ENCODE data around the gene BBS4. TPM values are rescaled to one million over a fixed set of nuclear protein-coding genes. Genes with fewer than 3 reads are reported as not detected.
A peak's percentile ranks its signal among the peaks of the same experiment; 100 is the strongest.

Gene BBS4
- total RNA-seq, 1 donor from 2014 or later, result 17.7 TPM

- Histone ChIP-seq H3K27me3 (ENCODE audit: insufficient read depth, low read length) (no peaks in the 10 kb centered on the region), H3K9me3 (ENCODE audit: insufficient read depth, low read depth, low read length) (no peaks in the 10 kb centered on the region), H3K9ac (ENCODE audit: low read length) (no peak overlapping the region), H3K4me1 (ENCODE audit: insufficient read depth, low read length) (peaks cover 22% of the 10 kb centered on the region), H3K4me3 (ENCODE audit: insufficient read depth, low read depth, low read length) (no peak overlapping the region), H3K4me2 (ENCODE audit: low read length) (no peak overlapping the region), H3K79me2 (ENCODE audit: insufficient read depth, low read length) (peaks cover 12% of the 10 kb centered on the region), H2AFZ (ENCODE audit: low read depth, low read length) (no peak overlapping the region), H4K20me1 (ENCODE audit: insufficient read depth, low read length) (peaks cover 15% of the 10 kb centered on the region), H3K36me3 (ENCODE audit: insufficient read depth, low read length) (peaks cover 10% of the 10 kb centered on the region), H3K27ac (ENCODE audit: low read depth, low read length) (no peak overlapping the region)
- Mint-ChIP-seq H3K4me1 (ENCODE audit: low read depth, unreplicated experiment) (peaks cover 29% of the 10 kb centered on the region), H3K27ac (ENCODE audit: unreplicated experiment) (no peak overlapping the region), H3K27me3 (ENCODE audit: low read depth, unreplicated experiment) (no peaks in the 10 kb centered on the region), H3K36me3 (ENCODE audit: low read depth, unreplicated experiment) (peaks cover 28% of the 10 kb centered on the region), H3K4me3 (ENCODE audit: unreplicated experiment) (no peak overlapping the region), H3K9me3 (ENCODE audit: unreplicated experiment) (no peaks in the 10 kb centered on the region)
- no peak for TF ChIP-seq EZH2 (IDR thresholded peaks at IDR 0.05; ENCODE audit: insufficient read depth, low read length)
- TF ChIP-seq, protein P1, sequence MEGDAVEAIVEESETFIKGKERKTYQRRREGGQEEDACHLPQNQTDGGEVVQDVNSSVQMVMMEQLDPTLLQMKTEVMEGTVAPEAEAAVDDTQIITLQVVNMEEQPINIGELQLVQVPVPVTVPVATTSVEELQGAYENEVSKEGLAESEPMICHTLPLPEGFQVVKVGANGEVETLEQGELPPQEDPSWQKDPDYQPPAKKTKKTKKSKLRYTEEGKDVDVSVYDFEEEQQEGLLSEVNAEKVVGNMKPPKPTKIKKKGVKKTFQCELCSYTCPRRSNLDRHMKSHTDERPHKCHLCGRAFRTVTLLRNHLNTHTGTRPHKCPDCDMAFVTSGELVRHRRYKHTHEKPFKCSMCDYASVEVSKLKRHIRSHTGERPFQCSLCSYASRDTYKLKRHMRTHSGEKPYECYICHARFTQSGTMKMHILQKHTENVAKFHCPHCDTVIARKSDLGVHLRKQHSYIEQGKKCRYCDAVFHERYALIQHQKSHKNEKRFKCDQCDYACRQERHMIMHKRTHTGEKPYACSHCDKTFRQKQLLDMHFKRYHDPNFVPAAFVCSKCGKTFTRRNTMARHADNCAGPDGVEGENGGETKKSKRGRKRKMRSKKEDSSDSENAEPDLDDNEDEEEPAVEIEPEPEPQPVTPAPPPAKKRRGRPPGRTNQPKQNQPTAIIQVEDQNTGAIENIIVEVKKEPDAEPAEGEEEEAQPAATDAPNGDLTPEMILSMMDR (IDR thresholded peaks at IDR 0.05; ENCODE audit: insufficient read depth, low read depth, low read length), result no peak
- no peak for DNase-seq (ENCODE audit: low read depth)
- FAIRE-seq, result no peak
Observed at GRCh38 chr15:72760590-72761260, 74.7 kb downstream of the BBS4 start.

DNA sequence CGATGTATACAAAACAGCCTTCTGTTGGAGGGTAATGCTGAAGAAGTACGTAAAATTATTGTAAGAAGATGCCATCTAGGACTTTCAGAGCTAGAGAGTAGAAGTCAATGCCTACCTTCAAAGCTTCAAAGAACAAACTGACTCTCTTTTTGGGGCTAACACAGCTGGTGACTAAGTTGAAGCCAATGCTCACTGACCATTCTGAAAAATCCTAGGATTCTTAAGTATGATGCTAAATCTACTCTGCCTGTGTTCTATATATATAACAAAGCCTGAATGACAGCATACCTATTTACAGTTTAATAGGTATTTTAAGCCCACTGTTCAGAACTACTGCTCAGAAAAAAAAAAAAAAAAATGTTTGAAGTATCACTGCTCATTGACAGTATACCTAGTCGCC, 78.6 kb downstream of the BBS4 start:
- H3K27me3 ChIP-seq (ENCODE audit: insufficient read depth, low read length), result no peaks in the 10 kb centered on the region
- peaks cover 20% of the 10 kb centered on the region for H3K36me3 ChIP-seq (ENCODE audit: insufficient read depth, low read length)
- H3K4me1 ChIP-seq (ENCODE audit: insufficient read depth, low read length), result no peaks in the 10 kb centered on the region
- FAIRE-seq, result no peak
- Mint-ChIP-seq H3K27ac (ENCODE audit: unreplicated experiment) (no peak overlapping the region), H3K9me3 (ENCODE audit: unreplicated experiment) (peaks cover 4% of the 10 kb centered on the region), H3K36me3 (ENCODE audit: low read depth, unreplicated experiment) (peaks cover 46% of the 10 kb centered on the region), H3K4me3 (ENCODE audit: unreplicated experiment) (no peak overlapping the region), H3K4me1 (ENCODE audit: low read depth, unreplicated experiment) (peaks cover 4% of the 10 kb centered on the region), H3K27me3 (ENCODE audit: low read depth, unreplicated experiment) (no peaks in the 10 kb centered on the region)
- peaks cover 4% of the 10 kb centered on the region for H4K20me1 ChIP-seq (ENCODE audit: insufficient read depth, low read length)
- H3K79me2 ChIP-seq (ENCODE audit: insufficient read depth, low read length), result peaks cover 25% of the 10 kb centered on the region
- no peak overlapping the region for H3K4me2 ChIP-seq (ENCODE audit: low read length)
- H3K27ac ChIP-seq (ENCODE audit: low read depth, low read length), result no peak overlapping the region
- H3K9me3 ChIP-seq (ENCODE audit: insufficient read depth, low read depth, low read length), result no peaks in the 10 kb centered on the region
- no peak overlapping the region for H3K4me3 ChIP-seq (ENCODE audit: insufficient read depth, low read depth, low read length)
- peak; percentile 14 for DNase-seq (ENCODE audit: low read depth)
- no peak for TF ChIP-seq EZH2 (IDR thresholded peaks at IDR 0.05; ENCODE audit: insufficient read depth, low read length)
- TF ChIP-seq, protein P1 (IDR thresholded peaks at IDR 0.05; ENCODE audit: insufficient read depth, low read depth, low read length), result no peak
- no peak overlapping the region for H3K9ac ChIP-seq (ENCODE audit: low read length)
- H2AFZ ChIP-seq (ENCODE audit: low read depth, low read length), result no peak overlapping the region

DNA sequence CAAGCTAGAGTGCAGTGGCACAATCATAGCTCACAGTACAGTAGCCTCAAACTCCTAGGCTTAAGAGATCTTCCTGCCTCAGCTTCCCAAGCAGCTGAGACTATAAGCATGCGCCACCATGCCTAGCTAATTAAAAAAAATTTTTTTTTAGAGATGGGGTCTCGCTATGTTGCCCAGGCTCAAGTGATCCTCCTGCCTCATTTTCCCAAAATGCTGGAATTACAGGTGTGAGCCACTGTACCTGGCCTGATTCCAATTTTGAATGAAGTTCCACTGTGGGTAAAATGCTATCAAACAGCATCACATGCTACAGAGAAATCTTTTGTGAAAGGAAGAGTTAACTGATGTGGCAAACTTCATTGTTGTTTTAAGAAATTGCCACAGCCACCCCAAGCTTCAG, 80.0 kb downstream of the BBS4 start:
- Histone ChIP-seq H2AFZ (ENCODE audit: low read depth, low read length) (no peak overlapping the region), H3K36me3 (ENCODE audit: insufficient read depth, low read length) (peaks cover 25% of the 10 kb centered on the region), H3K4me2 (ENCODE audit: low read length) (no peak overlapping the region), H3K27ac (ENCODE audit: low read depth, low read length) (no peak overlapping the region), H3K4me3 (ENCODE audit: insufficient read depth, low read depth, low read length) (no peak overlapping the region), H3K79me2 (ENCODE audit: insufficient read depth, low read length) (peaks cover 25% of the 10 kb centered on the region), H4K20me1 (ENCODE audit: insufficient read depth, low read length) (peaks cover 11% of the 10 kb centered on the region), H3K27me3 (ENCODE audit: insufficient read depth, low read length) (no peaks in the 10 kb centered on the region), H3K9me3 (ENCODE audit: insufficient read depth, low read depth, low read length) (no peaks in the 10 kb centered on the region), H3K9ac (ENCODE audit: low read length) (no peak overlapping the region), H3K4me1 (ENCODE audit: insufficient read depth, low read length) (peaks cover 4% of the 10 kb centered on the region)
- H3K27me3 Mint-ChIP-seq (ENCODE audit: low read depth, unreplicated experiment), result no peaks in the 10 kb centered on the region
- no peak for FAIRE-seq
- H3K4me3 Mint-ChIP-seq (ENCODE audit: unreplicated experiment), result no peak overlapping the region
- peaks cover 4% of the 10 kb centered on the region for H3K9me3 Mint-ChIP-seq (ENCODE audit: unreplicated experiment)
- DNase-seq (ENCODE audit: low read depth), result no peak
- TF ChIP-seq EZH2 (IDR thresholded peaks at IDR 0.05; ENCODE audit: insufficient read depth, low read length), result no peak
- TF ChIP-seq, protein P1 (IDR thresholded peaks at IDR 0.05; ENCODE audit: insufficient read depth, low read depth, low read length), result no peak
- H3K36me3 Mint-ChIP-seq (ENCODE audit: low read depth, unreplicated experiment), result peaks cover 43% of the 10 kb centered on the region
- H3K27ac Mint-ChIP-seq (ENCODE audit: unreplicated experiment), result no peak overlapping the region
- H3K4me1 Mint-ChIP-seq (ENCODE audit: low read depth, unreplicated experiment), result peaks cover 12% of the 10 kb centered on the region

Data from astrocyte (in vitro differentiated cells and primary cell).